Astrocyte (in vitro differentiated cells and primary cell): ENCODE measurements around the gene SVEP1. TPM values are rescaled to one million over a fixed set of nuclear protein-coding genes. Genes with fewer than 3 reads are reported as not detected.

Experiments used
- DNase-seq: peaks from one replicate; pipeline ENCODE4 v3.0.0-alpha.2; 2010; ENCODE audit warnings: low read depth
- FAIRE-seq: peaks from 2 replicates; lab custom pipeline; 2011; peaks lifted over from hg19 to GRCh38; lab: Jason Lieb, UNC
- H2AFZ ChIP-seq: 2 replicates; pipeline ENCODE4 v1.6.0; 2012; ENCODE audit warnings: low read depth, low read length, inconsistent platforms
- H3K27ac ChIP-seq: 2 replicates; pipeline ENCODE4 v1.5.1; 2011; ENCODE audit warnings: low read depth, low read length, inconsistent platforms
- H3K27me3 ChIP-seq: 2 replicates; pipeline ENCODE4 v1.6.0; 2011; ENCODE audit warnings: low read length, inconsistent platforms; ENCODE audit not compliant: insufficient read depth
- H3K36me3 ChIP-seq: 2 replicates; pipeline ENCODE4 v1.5.1; 2011; ENCODE audit warnings: low read length, inconsistent platforms; ENCODE audit not compliant: insufficient read depth
- H3K4me1 ChIP-seq: 2 replicates; pipeline ENCODE4 v1.5.1; 2011; ENCODE audit warnings: low read length, inconsistent platforms; ENCODE audit not compliant: insufficient read depth
- H3K4me2 ChIP-seq: 2 replicates; pipeline ENCODE4 v1.6.0; 2012; ENCODE audit warnings: low read length, inconsistent platforms
- H3K4me3 ChIP-seq: 2 replicates; pipeline ENCODE4 v1.5.1; 2011; ENCODE audit warnings: low read depth, mild to moderate bottlenecking, low read length, inconsistent platforms; ENCODE audit not compliant: insufficient read depth
- H3K79me2 ChIP-seq: 2 replicates; pipeline ENCODE4 v1.6.0; 2012; ENCODE audit warnings: mild to moderate bottlenecking, low read length, inconsistent platforms; ENCODE audit not compliant: insufficient read depth
- H3K9ac ChIP-seq: 2 replicates; pipeline ENCODE4 v1.6.0; 2012; ENCODE audit warnings: mild to moderate bottlenecking, low read length, inconsistent platforms
- H3K9me3 ChIP-seq: 2 replicates; pipeline ENCODE4 v1.5.1; 2012; ENCODE audit warnings: low read depth, mild to moderate bottlenecking, low read length, inconsistent platforms; ENCODE audit not compliant: insufficient read depth
- H4K20me1 ChIP-seq: 2 replicates; pipeline ENCODE4 v1.6.0; 2012; ENCODE audit warnings: low read length, inconsistent platforms; ENCODE audit not compliant: insufficient read depth
- H3K27ac Mint-ChIP-seq: one replicate; pipeline ENCODE4 v1.8.0; 2021; ENCODE audit warnings: mild to moderate bottlenecking, mixed read lengths; ENCODE audit not compliant: unreplicated experiment
- H3K27me3 Mint-ChIP-seq: one replicate; pipeline ENCODE4 v1.8.0; 2021; ENCODE audit warnings: low read depth, mixed read lengths; ENCODE audit not compliant: unreplicated experiment
- H3K36me3 Mint-ChIP-seq: one replicate; pipeline ENCODE4 v1.8.0; 2021; ENCODE audit warnings: low read depth, mixed read lengths; ENCODE audit not compliant: unreplicated experiment
- H3K4me1 Mint-ChIP-seq: one replicate; pipeline ENCODE4 v1.8.0; 2021; ENCODE audit warnings: low read depth, mixed read lengths; ENCODE audit not compliant: unreplicated experiment
- H3K4me3 Mint-ChIP-seq: one replicate; pipeline ENCODE4 v1.8.0; 2021; ENCODE audit warnings: mild to moderate bottlenecking, moderate library complexity, mixed read lengths; ENCODE audit not compliant: unreplicated experiment
- H3K9me3 Mint-ChIP-seq: one replicate; pipeline ENCODE4 v1.8.0; 2021; ENCODE audit warnings: mild to moderate bottlenecking, mixed read lengths; ENCODE audit not compliant: unreplicated experiment
- EZH2 ChIP-seq: IDR thresholded peaks from 2 replicates; pipeline ENCODE4 v1.6.1; 2012; ENCODE audit warnings: mild to moderate bottlenecking, low read length, inconsistent platforms; ENCODE audit not compliant: insufficient read depth
- total RNA-seq: library from RNA; stranded (reverse); gene quantifications from 2 replicates; pipeline ENCODE4 v1.2.1, GENCODE V29; 2021
- TF ChIP-seq, protein P1 (sequence below): IDR thresholded peaks from 2 replicates; pipeline ENCODE4 v1.5.1; 2011; ENCODE audit warnings: low read depth, mild to moderate bottlenecking, inconsistent platforms, low read length, moderate library complexity; ENCODE audit not compliant: insufficient read depth

The SVEP1 gene
- total RNA-seq, 1 donor from 2014 or later: 1.1 TPM

GRCh38 chr9:110512817-110513216 is 66.7 kb downstream of the SVEP1 start:
- Histone ChIP-seq H3K79me2 (no peaks in the 10 kb centered on the region), H3K27me3 (no peaks in the 10 kb centered on the region), H3K9ac (no peak overlapping the region), H3K4me3 (no peak overlapping the region), H3K9me3 (no peaks in the 10 kb centered on the region), H3K27ac (no peak overlapping the region), H3K36me3 (no peaks in the 10 kb centered on the region), H4K20me1 (no peaks in the 10 kb centered on the region), H3K4me2 (no peak overlapping the region), H3K4me1 (no peaks in the 10 kb centered on the region), H2AFZ (no peak overlapping the region)
- no peak overlapping the region for H3K4me3 Mint-ChIP-seq
- H3K9me3 Mint-ChIP-seq: no peaks in the 10 kb centered on the region
- DNase-seq (no peak), FAIRE-seq (no peak)
- H3K27me3 Mint-ChIP-seq: no peaks in the 10 kb centered on the region
- no peaks in the 10 kb centered on the region for H3K4me1 Mint-ChIP-seq
- no peaks in the 10 kb centered on the region for H3K36me3 Mint-ChIP-seq
- H3K27ac Mint-ChIP-seq: no peak overlapping the region
- TF ChIP-seq EZH2: no peak
- TF ChIP-seq, protein P1, sequence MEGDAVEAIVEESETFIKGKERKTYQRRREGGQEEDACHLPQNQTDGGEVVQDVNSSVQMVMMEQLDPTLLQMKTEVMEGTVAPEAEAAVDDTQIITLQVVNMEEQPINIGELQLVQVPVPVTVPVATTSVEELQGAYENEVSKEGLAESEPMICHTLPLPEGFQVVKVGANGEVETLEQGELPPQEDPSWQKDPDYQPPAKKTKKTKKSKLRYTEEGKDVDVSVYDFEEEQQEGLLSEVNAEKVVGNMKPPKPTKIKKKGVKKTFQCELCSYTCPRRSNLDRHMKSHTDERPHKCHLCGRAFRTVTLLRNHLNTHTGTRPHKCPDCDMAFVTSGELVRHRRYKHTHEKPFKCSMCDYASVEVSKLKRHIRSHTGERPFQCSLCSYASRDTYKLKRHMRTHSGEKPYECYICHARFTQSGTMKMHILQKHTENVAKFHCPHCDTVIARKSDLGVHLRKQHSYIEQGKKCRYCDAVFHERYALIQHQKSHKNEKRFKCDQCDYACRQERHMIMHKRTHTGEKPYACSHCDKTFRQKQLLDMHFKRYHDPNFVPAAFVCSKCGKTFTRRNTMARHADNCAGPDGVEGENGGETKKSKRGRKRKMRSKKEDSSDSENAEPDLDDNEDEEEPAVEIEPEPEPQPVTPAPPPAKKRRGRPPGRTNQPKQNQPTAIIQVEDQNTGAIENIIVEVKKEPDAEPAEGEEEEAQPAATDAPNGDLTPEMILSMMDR: no peak

DNA sequence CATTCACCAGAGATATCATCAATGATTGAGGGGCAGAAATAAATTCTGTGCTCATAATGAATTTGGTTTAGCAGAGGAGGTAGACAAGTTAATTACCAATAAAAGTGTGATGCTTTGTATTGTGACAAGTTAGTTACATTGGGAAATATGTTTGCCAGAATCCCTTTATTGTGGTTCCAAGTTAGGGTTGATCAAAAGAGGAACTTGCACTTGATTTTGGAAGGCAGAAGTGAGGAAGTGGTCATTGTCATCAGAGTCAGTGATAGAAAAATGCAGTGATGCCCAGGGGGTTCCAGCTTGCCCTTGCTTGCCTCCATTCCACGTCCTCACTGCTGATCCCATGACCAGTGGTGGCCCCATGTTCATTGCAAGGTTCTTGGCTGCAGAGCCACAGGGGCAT is 69.7 kb downstream of the SVEP1 start:
- FAIRE-seq (no peak), DNase-seq (no peak)
- H3K27me3 Mint-ChIP-seq: peaks cover 2% of the 10 kb centered on the region
- no peaks in the 10 kb centered on the region for H3K79me2 ChIP-seq
- no peaks in the 10 kb centered on the region for H3K27me3 ChIP-seq
- H3K36me3 Mint-ChIP-seq: no peaks in the 10 kb centered on the region
- H3K9ac ChIP-seq: no peak overlapping the region
- H3K4me3 ChIP-seq: no peak overlapping the region
- no peaks in the 10 kb centered on the region for H4K20me1 ChIP-seq
- H3K4me1 ChIP-seq: no peaks in the 10 kb centered on the region
- no peak overlapping the region for H3K27ac ChIP-seq
- no peaks in the 10 kb centered on the region for H3K9me3 ChIP-seq
- no peak overlapping the region for H3K4me2 ChIP-seq
- no peak for TF ChIP-seq EZH2
- TF ChIP-seq, protein P1: no peak
- no peak overlapping the region for H2AFZ ChIP-seq
- no peaks in the 10 kb centered on the region for H3K36me3 ChIP-seq
- no peaks in the 10 kb centered on the region for H3K9me3 Mint-ChIP-seq
- H3K4me3 Mint-ChIP-seq: no peak overlapping the region
- no peak overlapping the region for H3K27ac Mint-ChIP-seq
- H3K4me1 Mint-ChIP-seq: no peaks in the 10 kb centered on the region

- no peaks in the 10 kb centered on the region for H3K36me3 Mint-ChIP-seq
- Histone ChIP-seq H3K36me3 (no peaks in the 10 kb centered on the region), H3K27me3 (no peaks in the 10 kb centered on the region), H3K9ac (no peak overlapping the region), H3K4me1 (no peaks in the 10 kb centered on the region), H3K4me3 (no peak overlapping the region), H2AFZ (no peak overlapping the region), H3K9me3 (no peaks in the 10 kb centered on the region), H3K4me2 (no peak overlapping the region), H3K79me2 (no peaks in the 10 kb centered on the region), H4K20me1 (no peaks in the 10 kb centered on the region), H3K27ac (no peak overlapping the region)
- H3K27me3 Mint-ChIP-seq: peaks cover 2% of the 10 kb centered on the region
- DNase-seq (no peak), FAIRE-seq (no peak)
- H3K4me1 Mint-ChIP-seq: no peaks in the 10 kb centered on the region
- no peak overlapping the region for H3K4me3 Mint-ChIP-seq
- no peak for TF ChIP-seq EZH2
- TF ChIP-seq, protein P1: no peak
- H3K9me3 Mint-ChIP-seq: no peaks in the 10 kb centered on the region
- H3K27ac Mint-ChIP-seq: no peak overlapping the region
Measured at GRCh38 chr9:110502842-110503241, 76.7 kb downstream of the SVEP1 start.
